GM23338 (cell line): ENCODE measurements around the gene ZNF70.

ENCODE experiments used
- CTCF ChIP-seq, 2 experiments: fragments of 200-600 bp in 1 of 2; sonication (generic) in 1 of 2; conservative IDR thresholded peaks; 2 replicates each; pipeline versions ENCODE4 v1.5.1 to v1.6.1; 2016 to 2017; ENCODE audit warnings: antibody characterized with exemption in 2 of 2, low read depth in 2 of 2, mild to moderate bottlenecking in 2 of 2, moderate library complexity in 1 of 2
- JUNB ChIP-seq: IDR thresholded peaks from one replicate; pipeline ENCODE4 v1.6.1; 2016; ENCODE audit warnings: antibody characterized with exemption; ENCODE audit not compliant: unreplicated experiment
- NANOG ChIP-seq: IDR thresholded peaks from 2 replicates; pipeline ENCODE4 v1.6.1; 2016; ENCODE audit warnings: antibody characterized with exemption, borderline replicate concordance
- REST ChIP-seq: IDR thresholded peaks from one replicate; pipeline ENCODE4 v1.6.1; 2018; ENCODE audit warnings: antibody characterized with exemption; ENCODE audit not compliant: unreplicated experiment

- no peak for TF ChIP-seq JUNB
- no peak for TF ChIP-seq CTCF (conservative IDR thresholded peaks at IDR 0.05; ENCODE audit: low read depth in 2 of 2)
- TF ChIP-seq REST = no peak
- TF ChIP-seq NANOG = no peak
These were observed 54.5 kb downstream of the ZNF70 start for GRCh38 chr22:23696326-23696851.
